A549 (cell line): Measurements from ENCODE around the gene MRPL55.

Source experiments
- CTCF ChIP-seq: fragments of >200 bp; sonication (Bioruptor Twin); formaldehyde crosslinking; IDR thresholded peaks from 3 replicates; pipeline ENCODE4 v1.5.1; 2016
- JUNB ChIP-seq: fragments of >200 bp; sonication (Bioruptor Twin); formaldehyde crosslinking; IDR thresholded peaks from 2 replicates; pipeline ENCODE4 v1.6.1; 2016

GRCh38 chr1:228106800-228107054, 2.4 kb downstream of the MRPL55 start:
- no peak for TF ChIP-seq CTCF
- no peak for TF ChIP-seq JUNB
